Activated CD8-positive, alpha-beta memory T cell treated with anti-CD3 and anti-CD28 coated beads, Interleukin-2, amount 50 U/mL, for 48 hours (primary cell): ENCODE measurements around the gene CPA2.
"Not testable (repeated sequence)": the region's sequence is repeated elsewhere in the genome, so short reads cannot be mapped to it uniquely, and the experiment has no call there.

Experiments
- DNase-seq: peaks from one replicate; pipeline ENCODE4 v3.0.0-alpha.2; 2020

Gene CPA2

GRCh38 chr7:130266258-130266960 is at the start of gene CPA2:
Gene CPA2 (plus strand): TSS chr7:130266863. CDS start chr7:130266882, 19 bp downstream.
- DNase-seq = no peak

GRCh38 chr7:130218806-130219620 is 47.6 kb upstream of the CPA2 start:
- DNase-seq = no peak

GRCh38 chr7:130219871-130220270 is 46.8 kb upstream of the CPA2 start:
- DNase-seq = no peak

GRCh38 chr7:130221746-130222145 is 44.9 kb upstream of the CPA2 start:
- DNase-seq = no peak

DNA sequence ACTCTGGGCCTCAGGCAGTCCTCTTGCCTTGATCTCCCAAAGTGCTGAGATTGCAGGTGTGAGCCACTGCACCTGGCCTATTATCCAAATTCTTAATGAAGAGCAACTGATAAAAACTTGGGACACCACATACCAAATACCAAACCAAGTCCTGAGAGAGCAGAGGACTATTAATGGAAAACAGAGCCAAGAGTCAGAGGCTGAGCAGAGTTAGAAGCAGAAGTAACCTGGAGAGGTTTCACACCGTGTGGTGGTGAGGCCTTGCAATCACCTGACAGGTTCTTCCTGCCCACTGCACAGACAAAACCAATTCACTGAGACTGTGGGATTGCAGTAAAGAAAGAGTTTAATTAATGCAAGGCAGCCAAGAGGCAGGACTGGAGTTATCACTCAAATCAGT is 43.0 kb upstream of the CPA2 start:
- DNase-seq = no peak

GRCh38 chr7:130224210-130224609 is 42.5 kb upstream of the CPA2 start:
- DNase-seq = no peak

DNA sequence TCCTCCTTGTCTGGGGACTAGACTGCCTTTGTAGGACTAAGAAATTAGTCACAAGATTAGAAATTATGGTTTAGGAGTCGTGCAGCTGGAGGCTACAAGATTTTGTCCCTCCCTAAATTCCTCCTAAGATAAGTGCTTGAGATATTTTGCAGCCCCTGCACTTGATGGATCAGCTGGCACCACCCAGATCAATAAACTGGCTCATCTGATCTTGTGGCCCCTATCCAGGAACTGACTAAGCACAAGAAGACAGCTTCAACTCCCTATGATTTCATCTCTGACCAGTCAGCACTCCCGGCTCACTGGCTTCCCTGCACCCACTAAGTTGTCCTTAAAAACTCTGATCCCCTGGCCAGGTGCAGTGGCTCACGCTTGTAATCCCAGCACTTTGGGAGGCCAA is 41.7 kb upstream of the CPA2 start:
- not testable (repeated sequence) for DNase-seq

- DNase-seq = no peak
Observed at GRCh38 chr7:130226333-130226732, 40.3 kb upstream of the CPA2 start.

DNA sequence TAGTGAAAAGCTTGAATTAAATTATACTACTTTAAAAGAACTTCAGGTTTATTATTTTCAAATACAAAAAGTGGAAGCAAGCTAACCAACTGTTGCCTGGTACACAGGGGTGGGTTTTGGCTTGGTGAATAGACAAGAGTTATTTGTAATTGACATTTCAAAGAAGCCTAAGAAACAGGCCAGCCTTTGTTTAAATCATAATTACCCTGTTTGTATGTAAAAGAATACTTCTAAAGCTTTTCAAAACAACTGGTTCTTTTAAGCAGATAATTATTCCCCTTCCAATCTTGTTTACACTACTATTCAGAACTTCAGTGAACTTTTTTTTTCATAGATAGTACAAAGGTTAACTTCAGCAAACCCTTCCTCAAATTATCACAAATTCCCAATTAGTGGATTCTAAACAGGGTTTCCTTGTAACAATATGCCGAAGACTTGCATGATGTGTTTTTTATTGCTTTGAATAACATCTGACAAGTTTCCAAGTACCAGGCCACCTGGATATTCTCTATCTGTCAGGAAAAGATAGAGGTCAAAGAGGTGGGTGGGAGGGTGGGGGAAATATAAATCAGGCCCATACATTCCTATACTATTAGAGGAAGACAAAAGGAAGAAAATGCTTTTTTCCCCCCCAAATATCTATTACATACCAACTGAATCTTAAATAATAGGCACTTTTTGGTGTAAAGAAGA is 38.6 kb upstream of the CPA2 start:
- DNase-seq = no peak

- no peak for DNase-seq
Observed at GRCh38 chr7:130228840-130229502, 37.7 kb upstream of the CPA2 start.

- DNase-seq = not testable (repeated sequence)
Observed at GRCh38 chr7:130229981-130230380, 36.7 kb upstream of the CPA2 start.

- no peak for DNase-seq
Observed at GRCh38 chr7:130231792-130232191, 34.9 kb upstream of the CPA2 start.

DNA sequence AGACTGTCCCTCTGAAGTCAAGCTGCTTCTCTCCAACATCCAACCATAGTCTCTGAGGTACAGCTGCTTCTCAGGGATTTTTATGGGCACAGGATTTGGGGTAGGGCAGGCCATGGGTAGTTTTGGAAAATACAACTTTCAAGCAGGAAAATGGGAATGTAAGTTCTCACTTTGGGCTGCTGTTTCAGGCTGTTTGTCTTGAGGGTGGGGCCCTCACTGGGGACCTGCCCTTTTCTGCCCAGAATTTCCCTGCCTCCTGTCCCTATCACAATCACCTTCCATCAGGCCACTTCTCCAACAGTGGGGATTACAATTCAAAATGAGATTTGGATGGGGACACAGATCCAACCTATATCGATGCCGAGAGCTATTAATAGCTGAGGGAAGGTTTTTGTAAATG is 34.5 kb upstream of the CPA2 start:
- no peak for DNase-seq

GRCh38 chr7:130234078-130234477 is 32.6 kb upstream of the CPA2 start:
- no peak for DNase-seq

DNA sequence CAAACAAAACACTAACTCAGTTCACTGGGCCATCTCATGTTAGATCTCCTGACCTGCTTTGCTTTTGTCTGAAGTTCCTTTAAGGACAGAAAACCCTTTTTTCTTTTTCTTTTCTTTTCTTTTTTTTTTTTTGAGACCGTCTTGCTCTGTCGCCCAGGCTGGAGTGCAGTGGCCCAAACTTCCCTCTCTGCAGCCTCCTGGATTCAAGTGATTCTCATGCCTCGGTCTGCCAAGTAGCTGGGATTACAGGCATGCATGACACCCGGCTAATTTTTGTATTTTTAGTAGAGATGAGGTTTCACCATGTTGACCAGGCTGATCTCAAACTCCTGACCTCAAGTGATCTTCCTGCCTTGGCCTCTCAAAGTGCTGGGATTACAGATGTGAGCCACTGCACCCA is 30.3 kb upstream of the CPA2 start:
- not testable (repeated sequence) for DNase-seq

DNA sequence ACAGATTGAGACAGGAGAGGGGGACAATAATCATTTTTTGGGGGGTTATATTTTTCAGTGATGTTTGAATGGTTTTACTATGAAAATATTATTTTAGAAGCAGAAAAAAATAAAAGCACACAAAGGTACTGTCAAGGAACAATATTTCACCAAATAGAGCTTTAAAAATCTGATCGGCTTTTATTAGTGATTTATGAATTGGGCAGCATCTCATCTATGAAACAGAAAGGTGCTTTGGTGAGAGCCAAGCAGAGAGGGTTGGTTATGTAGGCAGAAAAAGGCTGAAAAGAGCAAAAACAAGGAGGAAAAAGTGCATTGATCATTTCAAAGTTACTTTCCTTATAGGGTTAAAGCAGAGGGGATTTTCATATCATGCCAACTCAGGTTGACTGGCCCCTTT is 26.4 kb upstream of the CPA2 start:
- no peak for DNase-seq

DNA sequence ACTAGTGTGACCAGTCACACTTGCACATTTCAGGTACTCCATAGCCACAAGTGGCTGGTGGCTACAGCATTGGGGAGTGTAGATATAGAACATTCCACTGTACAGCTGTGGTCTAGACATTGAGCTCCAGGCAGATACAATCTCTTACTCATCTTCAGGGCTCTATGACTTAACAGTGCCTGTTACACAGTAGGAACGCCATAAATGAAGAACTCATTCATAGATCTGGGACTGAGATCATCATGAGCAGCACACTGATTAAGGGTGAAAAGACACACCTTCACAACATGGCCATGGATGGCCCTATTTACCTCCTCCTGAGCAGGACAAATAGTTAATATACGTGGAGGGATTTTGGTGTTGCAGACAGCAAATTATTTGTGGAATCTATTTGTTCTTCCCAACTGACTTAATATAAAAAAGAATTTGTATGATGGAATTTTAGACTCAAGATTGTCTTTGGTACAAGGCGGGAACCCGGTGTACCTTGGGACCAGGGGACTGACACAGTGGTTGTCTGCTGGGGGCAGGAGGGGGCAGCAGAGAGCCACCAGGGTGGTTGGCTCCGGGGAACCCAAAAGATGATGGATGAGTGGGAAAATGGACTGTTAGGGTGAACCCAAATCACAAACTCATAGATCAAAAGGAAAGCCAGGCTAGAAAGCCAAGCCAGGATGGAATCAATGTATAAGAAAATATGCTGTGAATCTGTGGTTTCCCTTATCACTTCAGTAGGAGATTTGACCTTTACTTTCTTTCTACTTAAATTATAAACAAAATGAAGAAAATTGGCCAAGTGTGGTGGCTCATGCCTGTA is 24.3 kb upstream of the CPA2 start:
- DNase-seq = peak; percentile 76

- DNase-seq = not testable (repeated sequence)
Observed at GRCh38 chr7:130243486-130243885, 23.2 kb upstream of the CPA2 start.

GRCh38 chr7:130246491-130246890 is 20.2 kb upstream of the CPA2 start:
- not testable (repeated sequence) for DNase-seq

- not testable (repeated sequence) for DNase-seq
Observed at GRCh38 chr7:130248842-130249241, 17.8 kb upstream of the CPA2 start.

- DNase-seq = not testable (repeated sequence)
Observed at GRCh38 chr7:130249626-130250025, 17.0 kb upstream of the CPA2 start.

DNA sequence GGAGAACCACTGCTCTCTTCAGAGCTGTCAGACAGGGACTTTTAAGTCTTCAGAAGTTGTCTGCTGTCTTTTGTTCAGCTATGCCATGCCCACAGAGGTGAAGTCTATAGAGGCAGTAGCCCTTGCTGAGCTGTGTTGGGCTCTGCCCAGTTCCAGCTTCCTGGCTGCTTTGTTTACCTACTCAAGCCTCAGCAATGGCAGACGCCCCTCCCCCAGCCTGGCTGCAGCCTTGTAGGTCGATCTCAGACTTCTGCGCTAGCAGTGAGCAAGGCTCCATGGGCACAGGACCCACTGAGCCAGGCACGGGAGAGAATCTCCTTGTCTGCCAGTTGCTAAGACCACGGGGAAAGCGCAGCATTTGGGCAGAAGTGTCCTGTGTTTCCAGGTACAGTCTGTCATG is 12.1 kb upstream of the CPA2 start:
- DNase-seq = no peak
